ENCODE measurements around the gene SETD3.

DNA sequence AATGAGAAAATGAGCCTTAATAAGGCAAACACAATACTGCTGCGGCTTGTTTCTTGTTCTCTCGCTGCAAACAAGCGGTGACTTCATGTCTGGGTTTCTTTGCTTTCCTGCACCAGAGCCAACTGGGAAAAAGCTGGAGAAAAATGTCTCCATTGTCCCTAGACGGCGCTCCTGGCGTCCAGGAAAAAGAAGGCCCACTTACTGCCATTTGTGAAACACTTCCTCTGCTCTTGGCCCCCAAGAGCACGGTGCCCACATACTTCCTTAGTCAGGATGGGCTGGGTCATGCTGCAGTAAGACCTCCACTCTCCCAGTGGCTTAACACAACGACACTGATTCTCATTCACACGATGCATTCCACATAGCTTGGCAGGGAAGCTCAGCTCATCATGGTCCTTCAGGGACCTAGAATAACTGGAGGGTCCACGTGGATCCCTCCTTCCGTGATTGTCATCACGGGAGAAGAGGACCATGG, 122.7 kb downstream of the SETD3 start:
- TF ChIP-seq, protein P1, sequence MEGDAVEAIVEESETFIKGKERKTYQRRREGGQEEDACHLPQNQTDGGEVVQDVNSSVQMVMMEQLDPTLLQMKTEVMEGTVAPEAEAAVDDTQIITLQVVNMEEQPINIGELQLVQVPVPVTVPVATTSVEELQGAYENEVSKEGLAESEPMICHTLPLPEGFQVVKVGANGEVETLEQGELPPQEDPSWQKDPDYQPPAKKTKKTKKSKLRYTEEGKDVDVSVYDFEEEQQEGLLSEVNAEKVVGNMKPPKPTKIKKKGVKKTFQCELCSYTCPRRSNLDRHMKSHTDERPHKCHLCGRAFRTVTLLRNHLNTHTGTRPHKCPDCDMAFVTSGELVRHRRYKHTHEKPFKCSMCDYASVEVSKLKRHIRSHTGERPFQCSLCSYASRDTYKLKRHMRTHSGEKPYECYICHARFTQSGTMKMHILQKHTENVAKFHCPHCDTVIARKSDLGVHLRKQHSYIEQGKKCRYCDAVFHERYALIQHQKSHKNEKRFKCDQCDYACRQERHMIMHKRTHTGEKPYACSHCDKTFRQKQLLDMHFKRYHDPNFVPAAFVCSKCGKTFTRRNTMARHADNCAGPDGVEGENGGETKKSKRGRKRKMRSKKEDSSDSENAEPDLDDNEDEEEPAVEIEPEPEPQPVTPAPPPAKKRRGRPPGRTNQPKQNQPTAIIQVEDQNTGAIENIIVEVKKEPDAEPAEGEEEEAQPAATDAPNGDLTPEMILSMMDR (IDR thresholded peaks at IDR 0.05; ENCODE audit: low read depth, low read length), result no peak
- TF ChIP-seq EZH2phosphoT487 (IDR thresholded peaks at IDR 0.05; ENCODE audit: low read depth), result no peak

All from OCI-LY3 (cell line).